Measurements from ENCODE around the gene CD47. TPM values are rescaled to one million over a fixed set of nuclear protein-coding genes. Genes with fewer than 3 reads are reported as not detected.

The CD47 gene
- total RNA-seq, 1 donor from 2014 or later, result 102 TPM

GRCh38 chr3:108053067-108053466 is 37.8 kb downstream of the CD47 start:
- Histone ChIP-seq H3K4me3 (no peak overlapping the region), H3K27me3 (no peaks in the 10 kb centered on the region), H3K4me2 (no peak overlapping the region), H2AFZ (replicated peaks) (no peak overlapping the region), H3F3A (ENCODE audit: low read depth) (no peaks in the 10 kb centered on the region), H3K9me3 (ENCODE audit: low read depth) (no peaks in the 10 kb centered on the region), H3K79me2 (ENCODE audit: low read depth) (no peaks in the 10 kb centered on the region), H3K4me1 (no peaks in the 10 kb centered on the region), H4K20me1 (ENCODE audit: low read depth) (no peaks in the 10 kb centered on the region), H3K9ac (no peak overlapping the region), H3K27ac (no peak overlapping the region), H3K36me3 (no peaks in the 10 kb centered on the region)
- Mint-ChIP-seq H3K9me3 (no peaks in the 10 kb centered on the region), H3K4me3 (no peak overlapping the region), H3K27me3 (ENCODE audit: insufficient read depth, low read depth) (peaks cover 3% of the 10 kb centered on the region), H3K36me3 (peaks cover 24% of the 10 kb centered on the region), H3K27ac (no peak overlapping the region), H3K4me1 (no peaks in the 10 kb centered on the region)
- DNase-seq (ENCODE audit: low spot score), result no peak
- TF ChIP-seq CTCF (IDR thresholded peaks at IDR 0.05) (no peak), EZH2 (IDR thresholded peaks at IDR 0.05) (no peak)

- Histone ChIP-seq H2AFZ (replicated peaks) (no peak overlapping the region), H4K20me1 (ENCODE audit: low read depth) (no peaks in the 10 kb centered on the region), H3K4me2 (no peak overlapping the region), H3K9me3 (ENCODE audit: low read depth) (no peaks in the 10 kb centered on the region), H3K4me3 (no peak overlapping the region), H3K4me1 (no peaks in the 10 kb centered on the region), H3K27ac (no peak overlapping the region), H3K27me3 (no peaks in the 10 kb centered on the region), H3F3A (ENCODE audit: low read depth) (no peaks in the 10 kb centered on the region), H3K79me2 (ENCODE audit: low read depth) (no peaks in the 10 kb centered on the region), H3K36me3 (no peaks in the 10 kb centered on the region), H3K9ac (no peak overlapping the region)
- Mint-ChIP-seq H3K9me3 (no peaks in the 10 kb centered on the region), H3K27ac (no peak overlapping the region), H3K36me3 (peaks cover 25% of the 10 kb centered on the region), H3K4me3 (no peak overlapping the region), H3K27me3 (ENCODE audit: insufficient read depth, low read depth) (peaks cover 3% of the 10 kb centered on the region), H3K4me1 (no peaks in the 10 kb centered on the region)
- TF ChIP-seq CTCF (IDR thresholded peaks at IDR 0.05) (no peak), EZH2phosphoT487 (IDR thresholded peaks at IDR 0.05) (no peak), EZH2 (IDR thresholded peaks at IDR 0.05) (no peak)
- no peak for DNase-seq (ENCODE audit: low spot score)
Measured at GRCh38 chr3:108051005-108051404, 39.8 kb downstream of the CD47 start.

GRCh38 chr3:108047987-108048386 is 42.8 kb downstream of the CD47 start:
- Mint-ChIP-seq H3K4me3 (no peak overlapping the region), H3K36me3 (peaks cover 23% of the 10 kb centered on the region), H3K27ac (no peak overlapping the region), H3K27me3 (ENCODE audit: insufficient read depth, low read depth) (peaks cover 3% of the 10 kb centered on the region), H3K9me3 (no peaks in the 10 kb centered on the region), H3K4me1 (peaks cover 4% of the 10 kb centered on the region)
- Histone ChIP-seq H3K9me3 (ENCODE audit: low read depth) (no peaks in the 10 kb centered on the region), H3F3A (ENCODE audit: low read depth) (no peaks in the 10 kb centered on the region), H3K9ac (no peak overlapping the region), H3K27me3 (no peaks in the 10 kb centered on the region), H3K36me3 (no peaks in the 10 kb centered on the region), H3K27ac (no peak overlapping the region), H2AFZ (replicated peaks) (no peak overlapping the region), H3K4me1 (peaks cover 9% of the 10 kb centered on the region), H4K20me1 (ENCODE audit: low read depth) (no peaks in the 10 kb centered on the region), H3K4me2 (no peak overlapping the region), H3K4me3 (no peak overlapping the region), H3K79me2 (ENCODE audit: low read depth) (no peaks in the 10 kb centered on the region)
- TF ChIP-seq CTCF (IDR thresholded peaks at IDR 0.05), result no peak
- no peak for TF ChIP-seq EZH2 (IDR thresholded peaks at IDR 0.05)
- no peak for TF ChIP-seq EZH2phosphoT487 (IDR thresholded peaks at IDR 0.05)
- DNase-seq (ENCODE audit: low spot score), result no peak
